Ovary (tissue), 3 donors: Measurements from ENCODE around the gene CCDC185.

Experiments
- POLR2A ChIP-seq: fragments of 450-650 bp; IDR thresholded peaks from one replicate; pipeline ENCODE4 v1.6.1; 2017; ENCODE audit warnings: antibody characterized with exemption, mild to moderate bottlenecking, moderate library complexity
- TF ChIP-seq, protein P1 (sequence below), 3 donors: fragments of 450-650 bp in 2 of 3; fragments of 200-600 bp in 1 of 3; IDR thresholded peaks; one replicate each; pipeline versions ENCODE4 v1.5.1 to v1.8.0; 2016 to 2022; ENCODE audit warnings: antibody characterized with exemption in 3 of 3, mild to moderate bottlenecking in 1 of 3
- donor health status: DM: no; HTN: no; CAD: no.

DNA sequence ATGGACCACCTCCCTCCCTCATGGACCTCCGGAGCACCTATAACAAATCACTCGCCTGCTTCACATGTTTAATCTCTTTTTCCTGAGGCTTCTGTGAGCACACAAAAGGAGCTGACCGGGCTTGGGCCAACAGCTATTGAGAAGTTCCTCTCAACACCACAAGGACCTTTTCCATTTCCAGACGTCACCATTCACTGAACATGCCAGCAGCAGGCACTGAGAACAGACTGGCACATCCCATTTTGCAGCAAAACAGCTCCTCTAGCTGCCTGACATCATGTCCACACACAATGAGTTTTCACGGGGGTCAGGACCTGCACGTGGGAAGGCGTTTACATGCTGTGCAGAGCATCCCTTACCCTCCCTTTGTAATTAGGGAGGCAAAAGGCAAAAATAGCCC lies 40.3 kb upstream of the CCDC185 start:
- TF ChIP-seq, protein P1, sequence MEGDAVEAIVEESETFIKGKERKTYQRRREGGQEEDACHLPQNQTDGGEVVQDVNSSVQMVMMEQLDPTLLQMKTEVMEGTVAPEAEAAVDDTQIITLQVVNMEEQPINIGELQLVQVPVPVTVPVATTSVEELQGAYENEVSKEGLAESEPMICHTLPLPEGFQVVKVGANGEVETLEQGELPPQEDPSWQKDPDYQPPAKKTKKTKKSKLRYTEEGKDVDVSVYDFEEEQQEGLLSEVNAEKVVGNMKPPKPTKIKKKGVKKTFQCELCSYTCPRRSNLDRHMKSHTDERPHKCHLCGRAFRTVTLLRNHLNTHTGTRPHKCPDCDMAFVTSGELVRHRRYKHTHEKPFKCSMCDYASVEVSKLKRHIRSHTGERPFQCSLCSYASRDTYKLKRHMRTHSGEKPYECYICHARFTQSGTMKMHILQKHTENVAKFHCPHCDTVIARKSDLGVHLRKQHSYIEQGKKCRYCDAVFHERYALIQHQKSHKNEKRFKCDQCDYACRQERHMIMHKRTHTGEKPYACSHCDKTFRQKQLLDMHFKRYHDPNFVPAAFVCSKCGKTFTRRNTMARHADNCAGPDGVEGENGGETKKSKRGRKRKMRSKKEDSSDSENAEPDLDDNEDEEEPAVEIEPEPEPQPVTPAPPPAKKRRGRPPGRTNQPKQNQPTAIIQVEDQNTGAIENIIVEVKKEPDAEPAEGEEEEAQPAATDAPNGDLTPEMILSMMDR (IDR thresholded peaks at IDR 0.05): no peak
- no peak for TF ChIP-seq POLR2A
